Upper lobe of left lung (tissue), 4 donors: ENCODE results near the gene PRDM12.

Source experiments
- EP300 ChIP-seq, 4 donors: sonication (generic); formaldehyde crosslinking; IDR thresholded peaks; one replicate each; pipeline ENCODE4 v1.5.1; 2017; ENCODE audit warnings: antibody characterized with exemption in 4 of 4, control low read depth in 2 of 4
- POLR2AphosphoS5 ChIP-seq, 2 donors: sonication (generic); formaldehyde crosslinking; IDR thresholded peaks; one replicate each; pipeline ENCODE4 v1.5.1; 2017; ENCODE audit warnings: antibody characterized with exemption in 2 of 2
- TF ChIP-seq, protein P1 (sequence below), 6 experiments: fragments of 450-650 bp in 4 of 6; fragments of 200-600 bp in 2 of 6; sonication (generic) in 2 of 6; IDR thresholded peaks; one replicate each; pipeline ENCODE4 v1.5.1; 2016 to 2019; ENCODE audit warnings: antibody characterized with exemption in 6 of 6

DNA sequence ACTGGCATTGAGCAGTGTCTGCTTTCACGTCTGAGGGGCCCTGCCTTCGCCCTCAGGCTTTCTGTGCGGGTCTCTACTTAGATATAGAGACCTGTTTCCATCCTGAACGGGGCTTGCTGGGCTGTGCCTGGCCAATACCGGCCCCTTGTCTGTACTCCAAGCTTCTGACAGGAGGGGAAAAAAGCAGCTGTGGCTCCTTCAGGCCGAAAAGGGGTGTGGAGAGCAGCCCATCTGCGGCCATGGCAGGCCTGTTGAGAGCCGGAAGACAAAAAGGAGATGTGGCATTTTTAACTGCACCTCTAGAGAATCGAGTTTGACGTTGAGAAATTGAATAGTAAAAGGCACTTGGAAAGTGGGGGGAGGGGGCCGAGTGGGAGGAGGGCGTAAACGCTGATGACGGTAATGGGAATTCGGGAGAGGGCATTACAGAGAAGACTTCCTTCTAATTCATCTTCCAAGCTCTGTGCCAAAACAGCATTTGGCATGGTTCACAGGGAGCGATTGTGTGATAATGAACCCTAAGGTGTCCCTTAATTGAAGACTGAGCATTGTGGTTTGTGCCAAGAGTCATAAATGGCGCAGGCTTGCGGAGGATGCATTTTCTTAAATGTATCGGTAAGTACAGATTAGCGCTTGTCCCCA is 25.1 kb upstream of the PRDM12 start:
- TF ChIP-seq, protein P1, sequence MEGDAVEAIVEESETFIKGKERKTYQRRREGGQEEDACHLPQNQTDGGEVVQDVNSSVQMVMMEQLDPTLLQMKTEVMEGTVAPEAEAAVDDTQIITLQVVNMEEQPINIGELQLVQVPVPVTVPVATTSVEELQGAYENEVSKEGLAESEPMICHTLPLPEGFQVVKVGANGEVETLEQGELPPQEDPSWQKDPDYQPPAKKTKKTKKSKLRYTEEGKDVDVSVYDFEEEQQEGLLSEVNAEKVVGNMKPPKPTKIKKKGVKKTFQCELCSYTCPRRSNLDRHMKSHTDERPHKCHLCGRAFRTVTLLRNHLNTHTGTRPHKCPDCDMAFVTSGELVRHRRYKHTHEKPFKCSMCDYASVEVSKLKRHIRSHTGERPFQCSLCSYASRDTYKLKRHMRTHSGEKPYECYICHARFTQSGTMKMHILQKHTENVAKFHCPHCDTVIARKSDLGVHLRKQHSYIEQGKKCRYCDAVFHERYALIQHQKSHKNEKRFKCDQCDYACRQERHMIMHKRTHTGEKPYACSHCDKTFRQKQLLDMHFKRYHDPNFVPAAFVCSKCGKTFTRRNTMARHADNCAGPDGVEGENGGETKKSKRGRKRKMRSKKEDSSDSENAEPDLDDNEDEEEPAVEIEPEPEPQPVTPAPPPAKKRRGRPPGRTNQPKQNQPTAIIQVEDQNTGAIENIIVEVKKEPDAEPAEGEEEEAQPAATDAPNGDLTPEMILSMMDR (IDR thresholded peaks at IDR 0.05) = no peak
- TF ChIP-seq EP300 (IDR thresholded peaks at IDR 0.05) (no peak), POLR2AphosphoS5 (IDR thresholded peaks at IDR 0.05) (no peak)
